HuH-7.5 (cell line): ENCODE results near the gene XPO6.

Experiments used
- DNase-seq: peaks from one replicate; pipeline ENCODE4 v3.0.0; 2011; ENCODE audit warnings: low spot score

XPO6 gene

GRCh38 chr16:28062261-28062846, 149.4 kb downstream of the XPO6 start:
- no peak for DNase-seq

- DNase-seq = no peak
Observed at GRCh38 chr16:28061352-28062101, 150.2 kb downstream of the XPO6 start.

GRCh38 chr16:28059841-28060575, 151.8 kb downstream of the XPO6 start:
- DNase-seq = no peak

- DNase-seq = no peak
Observed at GRCh38 chr16:28058839-28059589, 152.8 kb downstream of the XPO6 start.

DNA sequence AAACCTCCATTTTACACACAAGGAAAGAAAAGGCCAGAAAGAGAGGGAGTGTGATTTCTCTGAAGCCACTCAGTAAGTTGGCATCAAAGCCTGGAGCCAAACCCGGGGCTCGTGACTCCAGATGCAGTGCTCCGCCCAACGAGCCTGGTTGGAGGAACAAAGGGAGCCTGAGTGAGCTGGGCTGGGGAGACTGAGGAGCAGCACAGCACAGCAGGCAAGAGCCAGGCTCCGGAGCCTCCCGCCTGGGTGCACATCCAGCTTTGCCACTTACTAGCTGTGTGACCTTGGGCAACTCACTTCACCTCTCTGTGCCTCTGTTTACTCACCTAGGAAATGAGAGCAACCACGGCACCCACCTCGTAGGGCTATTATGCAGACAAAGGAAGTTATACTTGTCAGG, 153.8 kb downstream of the XPO6 start:
- DNase-seq = no peak

- no peak for DNase-seq
Observed at GRCh38 chr16:28053461-28053860, 158.3 kb downstream of the XPO6 start.

DNA sequence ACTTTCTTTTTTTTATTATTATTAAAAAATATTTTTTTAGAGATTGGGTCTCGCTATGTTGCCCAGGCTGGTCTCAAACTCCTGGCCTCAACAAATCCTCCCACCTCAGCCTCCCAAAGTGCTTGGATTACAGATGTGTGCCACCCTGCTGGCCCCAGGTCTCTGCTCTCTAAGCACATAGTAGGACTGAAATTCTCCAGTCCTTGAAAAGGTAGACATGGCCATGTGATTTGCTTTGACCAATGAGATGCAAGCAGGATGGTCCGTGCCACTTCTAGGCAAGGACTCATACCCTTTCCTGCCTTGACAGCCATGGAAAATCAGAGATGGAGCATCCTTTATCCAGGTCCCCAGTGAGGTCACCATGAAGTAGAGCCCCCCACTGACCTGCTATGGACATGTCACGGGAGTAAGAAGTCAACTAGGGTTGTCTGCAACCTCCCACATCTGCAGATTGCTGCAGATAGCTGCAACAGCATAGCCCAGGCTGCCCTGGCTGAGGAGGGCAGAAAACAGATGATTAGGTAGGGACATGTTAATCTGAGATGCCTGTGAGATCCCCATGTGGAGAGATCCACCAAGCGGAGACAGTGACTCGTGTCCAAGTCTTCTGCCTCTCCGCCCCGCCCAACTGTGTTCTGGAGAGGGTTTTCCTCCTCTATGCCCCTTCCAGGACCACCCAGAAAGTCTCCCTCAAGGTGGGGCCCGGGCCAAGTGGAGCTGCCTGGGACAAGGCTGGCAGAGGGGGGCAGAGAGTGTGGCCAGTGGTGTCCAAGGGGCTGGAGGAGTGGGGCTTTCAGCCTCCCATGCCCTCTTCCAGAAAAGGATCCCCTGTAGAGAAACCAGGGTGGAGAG, 159.3 kb downstream of the XPO6 start:
- no peak for DNase-seq

DNA sequence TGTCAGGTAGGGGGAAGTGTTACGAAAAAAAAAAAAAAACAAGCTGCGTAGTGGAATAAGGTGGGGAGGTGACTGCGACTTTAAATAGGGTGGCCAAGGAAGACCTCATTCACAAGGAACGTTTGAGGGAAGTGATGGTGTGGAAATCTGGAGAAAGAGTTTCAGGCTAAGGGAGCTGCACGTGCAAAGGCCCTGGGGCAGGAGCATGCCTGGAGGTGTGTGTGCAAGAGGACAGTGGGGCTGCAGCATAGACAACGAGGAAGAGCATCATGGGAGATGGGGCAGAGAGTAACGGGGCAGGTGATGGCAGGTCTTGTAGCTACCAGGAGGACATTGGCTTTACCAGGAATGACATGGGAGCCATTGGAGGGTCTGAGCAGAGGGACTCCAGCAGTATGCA, 160.3 kb downstream of the XPO6 start:
- no peak for DNase-seq
